GM12874 (cell line): ENCODE measurements around the gene ATG2A.

Experiments
- TF ChIP-seq, protein P1 (sequence below): IDR thresholded peaks from 2 replicates; pipeline ENCODE4 v1.5.1; 2011; ENCODE audit warnings: low read depth, mild to moderate bottlenecking, control low read depth, low read length, moderate library complexity; ENCODE audit not compliant: insufficient read depth

The ATG2A gene

GRCh38 chr11:64876835-64877341 lies 40.1 kb downstream of the ATG2A start:
- TF ChIP-seq, protein P1, sequence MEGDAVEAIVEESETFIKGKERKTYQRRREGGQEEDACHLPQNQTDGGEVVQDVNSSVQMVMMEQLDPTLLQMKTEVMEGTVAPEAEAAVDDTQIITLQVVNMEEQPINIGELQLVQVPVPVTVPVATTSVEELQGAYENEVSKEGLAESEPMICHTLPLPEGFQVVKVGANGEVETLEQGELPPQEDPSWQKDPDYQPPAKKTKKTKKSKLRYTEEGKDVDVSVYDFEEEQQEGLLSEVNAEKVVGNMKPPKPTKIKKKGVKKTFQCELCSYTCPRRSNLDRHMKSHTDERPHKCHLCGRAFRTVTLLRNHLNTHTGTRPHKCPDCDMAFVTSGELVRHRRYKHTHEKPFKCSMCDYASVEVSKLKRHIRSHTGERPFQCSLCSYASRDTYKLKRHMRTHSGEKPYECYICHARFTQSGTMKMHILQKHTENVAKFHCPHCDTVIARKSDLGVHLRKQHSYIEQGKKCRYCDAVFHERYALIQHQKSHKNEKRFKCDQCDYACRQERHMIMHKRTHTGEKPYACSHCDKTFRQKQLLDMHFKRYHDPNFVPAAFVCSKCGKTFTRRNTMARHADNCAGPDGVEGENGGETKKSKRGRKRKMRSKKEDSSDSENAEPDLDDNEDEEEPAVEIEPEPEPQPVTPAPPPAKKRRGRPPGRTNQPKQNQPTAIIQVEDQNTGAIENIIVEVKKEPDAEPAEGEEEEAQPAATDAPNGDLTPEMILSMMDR = no peak

DNA sequence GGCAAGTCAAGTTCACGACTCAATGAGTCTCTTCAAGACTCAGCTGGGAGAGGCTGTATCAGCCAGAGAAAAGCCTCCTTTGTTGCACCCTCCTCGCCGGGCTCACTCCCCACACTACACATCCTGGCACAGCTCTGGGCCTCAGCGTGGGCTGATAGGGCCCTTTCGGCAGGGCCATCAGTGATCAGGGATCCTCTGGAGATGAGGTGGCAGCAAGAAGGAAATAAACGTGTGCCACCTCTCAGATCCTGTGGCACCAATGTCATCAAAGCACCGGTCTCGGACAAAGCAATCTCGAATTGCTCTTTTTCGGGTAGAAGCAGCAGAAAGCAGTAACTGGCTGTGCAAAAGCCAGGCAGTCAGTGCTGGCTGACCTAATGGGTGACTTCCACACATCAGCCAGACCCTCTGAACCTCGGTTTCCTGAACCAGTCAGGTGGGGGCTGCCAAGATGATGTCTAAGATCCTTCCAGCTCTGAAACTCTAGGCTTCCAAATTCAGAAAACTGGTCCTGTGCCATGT lies 40.7 kb downstream of the ATG2A start:
- TF ChIP-seq, protein P1 = no peak

DNA sequence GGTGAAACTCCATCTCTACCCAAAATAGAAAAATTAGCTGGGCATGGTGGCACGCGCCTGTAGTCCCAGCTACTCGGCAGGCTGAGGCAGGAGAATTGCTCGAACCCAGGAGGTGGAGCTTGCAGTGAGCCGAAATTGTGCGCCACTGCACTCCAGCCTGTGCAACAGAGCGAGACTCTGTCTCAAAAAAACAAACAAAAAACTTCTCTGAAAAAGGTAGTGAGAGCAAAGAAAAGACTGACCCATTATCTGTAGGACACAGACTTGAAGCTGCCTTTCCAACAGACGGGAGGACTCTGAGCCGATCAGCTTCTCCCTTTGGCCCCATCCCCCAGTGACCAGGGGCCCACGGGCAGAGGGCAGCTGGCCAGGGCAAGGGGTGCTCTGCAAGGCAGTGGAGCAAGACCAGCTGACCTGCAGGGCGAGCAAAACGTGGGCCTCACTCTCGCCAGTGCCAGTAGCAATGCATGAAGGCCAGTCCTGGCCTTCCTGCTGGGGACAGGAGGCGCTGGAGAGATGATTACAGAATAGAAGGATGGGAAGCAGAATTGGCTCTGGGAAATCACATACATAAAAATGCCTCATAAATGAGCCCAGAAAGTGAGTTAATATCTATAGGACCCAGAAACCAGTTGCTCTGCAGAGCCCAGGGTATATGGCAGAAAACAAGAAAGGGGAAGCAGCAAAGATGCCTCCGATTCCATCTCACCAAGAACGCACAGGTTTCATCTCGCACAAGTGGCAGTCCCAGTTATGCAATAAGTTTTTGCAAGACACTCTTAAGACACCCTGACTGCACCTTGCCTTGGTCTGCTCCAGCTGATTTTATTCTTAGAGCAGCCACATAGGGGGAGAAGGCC lies 41.4 kb downstream of the ATG2A start:
- TF ChIP-seq, protein P1 = no peak

DNA sequence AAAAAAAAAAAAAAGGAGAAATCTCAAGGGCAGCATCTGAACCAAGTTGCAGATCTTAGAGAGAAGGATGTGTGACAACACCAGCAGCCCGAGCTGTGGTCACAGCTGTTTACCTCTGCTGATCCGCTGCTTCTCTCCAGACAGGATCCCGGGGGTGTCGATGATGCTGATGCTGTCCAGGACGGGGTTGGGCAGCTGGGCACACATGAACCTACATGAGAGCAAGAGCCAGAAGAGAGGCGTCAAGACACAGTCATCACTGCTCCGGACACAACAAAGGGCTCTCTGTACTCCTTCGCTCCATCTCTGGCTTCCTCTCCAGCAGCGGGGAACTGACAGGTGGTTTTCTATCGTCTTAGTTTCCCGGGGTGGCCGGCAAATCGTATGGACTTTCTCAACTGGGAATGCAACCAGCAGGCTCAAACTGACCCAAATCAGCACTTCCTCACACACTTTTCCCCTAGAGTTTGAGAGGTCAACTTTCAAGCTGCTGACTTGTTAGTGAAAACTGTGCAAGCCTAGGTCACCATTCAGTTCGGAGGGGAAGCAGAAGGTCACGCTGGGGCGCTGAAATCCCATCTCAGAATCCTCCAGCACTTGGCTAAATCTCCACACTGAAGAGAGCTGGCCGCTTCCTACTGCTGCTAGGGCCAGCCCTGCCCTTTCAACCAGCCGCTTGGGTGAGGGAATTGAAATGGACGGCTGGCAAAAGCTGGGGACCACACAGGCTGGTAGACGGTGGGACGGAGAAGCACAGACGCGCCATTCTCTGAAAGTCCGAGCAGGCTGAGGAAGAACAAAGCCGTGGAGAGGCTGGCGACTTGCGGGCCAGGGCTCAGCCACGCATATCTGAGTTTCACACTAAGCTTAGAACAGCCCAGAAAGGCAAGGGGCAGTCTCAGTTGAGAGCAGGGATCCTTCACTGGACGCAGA lies 42.4 kb downstream of the ATG2A start:
- TF ChIP-seq, protein P1 = no peak

- TF ChIP-seq, protein P1 = no peak
Observed at GRCh38 chr11:64872790-64873488, 44.1 kb downstream of the ATG2A start.

GRCh38 chr11:64871492-64871891 lies 45.5 kb downstream of the ATG2A start:
- TF ChIP-seq, protein P1 = no peak
